GM21619 (cell line): ENCODE measurements around the gene ARCN1.

Experiments
- ATAC-seq: cut with Tn5 transposase; IDR thresholded peaks from one replicate; pipeline ENCODE4 v1.9.1; 2021; ENCODE audit not compliant: unreplicated experiment

Gene ARCN1

DNA sequence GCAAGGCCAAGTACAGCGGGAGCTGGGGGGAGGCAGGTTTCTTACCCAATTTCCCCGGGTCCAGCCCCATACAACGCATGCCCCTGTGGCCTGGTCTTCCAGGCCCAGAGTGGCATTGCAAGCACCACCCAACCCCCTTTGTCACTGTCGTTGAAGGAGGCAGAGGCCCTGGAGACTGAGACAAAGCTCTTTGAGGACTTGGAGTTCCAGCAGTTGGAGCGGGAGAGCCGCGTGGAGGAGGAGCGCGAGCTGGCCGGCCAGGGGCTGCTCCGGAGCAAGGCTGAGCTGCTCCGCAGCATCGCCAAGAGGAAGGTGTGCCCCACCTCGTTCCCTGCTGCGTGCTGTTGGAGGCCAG lies 63.0 kb downstream of the ARCN1 start:
- ATAC-seq = no peak

DNA sequence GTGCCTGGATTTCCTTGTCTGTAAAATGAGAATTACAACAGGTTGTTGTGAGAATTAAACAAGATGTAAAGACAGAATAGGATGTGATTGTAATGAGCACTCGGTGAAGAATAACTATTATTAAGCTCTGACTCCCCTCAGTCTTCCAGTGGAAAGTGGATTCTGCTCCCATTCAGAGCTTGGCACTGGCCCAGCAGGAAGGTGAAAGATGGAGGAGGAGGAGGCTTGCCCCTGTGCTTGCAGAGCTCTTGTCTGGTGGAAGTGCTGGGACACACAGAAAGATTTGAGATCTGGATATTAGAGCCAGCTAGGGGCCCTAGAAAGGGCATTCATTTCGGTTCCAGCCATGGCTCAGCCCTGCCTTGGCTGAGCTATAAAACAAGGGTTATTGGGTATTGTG lies 63.4 kb downstream of the ARCN1 start:
- ATAC-seq = no peak

DNA sequence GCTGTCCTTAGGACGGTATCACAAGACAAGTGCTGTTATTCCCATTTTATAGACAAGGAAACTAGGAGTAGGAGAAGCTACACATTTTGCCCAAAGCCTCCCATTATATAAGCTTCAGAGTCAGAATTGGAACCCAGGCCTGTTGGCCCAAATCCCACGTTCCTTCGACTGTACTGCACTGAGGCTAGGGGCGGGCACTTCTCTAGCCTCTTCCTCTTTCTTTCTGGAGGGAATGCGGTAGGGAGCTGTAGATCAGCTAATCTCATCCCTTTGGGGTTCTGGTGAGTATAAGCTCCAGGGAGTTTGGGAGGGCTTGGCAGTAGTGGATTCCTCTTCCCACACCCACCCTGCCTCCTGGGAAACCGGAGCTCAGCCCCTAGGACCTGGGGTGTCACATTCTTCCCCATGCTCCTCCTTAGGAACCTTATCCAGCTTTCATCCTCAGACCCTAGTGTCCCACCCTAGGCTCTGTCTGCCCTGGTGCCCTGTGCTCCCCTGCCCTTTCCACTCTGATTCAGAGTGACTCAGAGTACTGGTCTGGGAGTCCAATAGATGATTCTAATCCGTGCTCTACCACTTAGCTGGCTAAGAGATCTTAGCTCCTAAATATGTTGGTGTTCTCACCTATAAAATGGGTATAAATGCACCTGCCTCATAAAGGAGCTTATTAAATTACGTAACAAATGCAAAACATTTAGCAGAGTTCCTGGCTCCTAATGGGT lies 64.5 kb downstream of the ARCN1 start:
- no peak for ATAC-seq

DNA sequence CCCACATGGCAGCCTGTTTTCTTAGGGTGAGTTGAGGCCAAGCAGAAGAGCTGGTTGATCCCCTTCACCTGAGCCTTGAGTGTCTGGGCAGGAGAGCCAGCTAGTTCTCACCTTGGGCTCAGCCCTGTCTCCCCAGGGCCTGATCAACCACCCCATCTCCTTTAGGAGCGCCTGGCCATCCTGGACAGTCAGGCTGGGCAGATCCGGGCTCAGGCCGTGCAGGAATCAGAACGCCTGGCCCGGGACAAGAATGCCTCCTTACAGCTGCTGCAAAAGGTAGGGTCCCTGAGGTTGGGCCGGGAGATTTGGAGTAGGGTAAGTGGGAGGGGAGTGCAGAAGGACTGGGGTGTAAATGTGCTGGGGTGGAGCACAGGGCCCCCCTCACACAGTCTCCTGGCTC lies 66.5 kb downstream of the ARCN1 start:
- no peak for ATAC-seq

DNA sequence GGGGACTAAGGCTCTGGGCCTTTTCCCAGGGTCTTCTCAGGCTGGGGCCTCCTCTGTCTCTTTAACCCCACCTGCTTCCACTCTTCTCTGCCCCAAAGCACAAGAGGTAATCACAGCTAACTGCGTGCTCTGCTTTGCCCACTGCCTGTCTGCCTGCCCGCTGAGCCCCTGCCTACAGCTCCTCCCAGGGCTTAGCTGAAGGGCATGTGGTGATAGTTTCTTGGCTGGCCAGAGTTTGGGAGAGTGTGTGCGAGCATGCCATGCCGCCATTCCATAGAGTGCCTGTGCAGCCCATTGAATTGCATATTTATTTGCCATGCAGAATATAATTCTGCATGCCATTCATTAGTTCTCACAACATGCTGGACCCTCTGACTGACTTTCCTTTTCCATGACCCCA lies 67.7 kb downstream of the ARCN1 start:
- no peak for ATAC-seq

DNA sequence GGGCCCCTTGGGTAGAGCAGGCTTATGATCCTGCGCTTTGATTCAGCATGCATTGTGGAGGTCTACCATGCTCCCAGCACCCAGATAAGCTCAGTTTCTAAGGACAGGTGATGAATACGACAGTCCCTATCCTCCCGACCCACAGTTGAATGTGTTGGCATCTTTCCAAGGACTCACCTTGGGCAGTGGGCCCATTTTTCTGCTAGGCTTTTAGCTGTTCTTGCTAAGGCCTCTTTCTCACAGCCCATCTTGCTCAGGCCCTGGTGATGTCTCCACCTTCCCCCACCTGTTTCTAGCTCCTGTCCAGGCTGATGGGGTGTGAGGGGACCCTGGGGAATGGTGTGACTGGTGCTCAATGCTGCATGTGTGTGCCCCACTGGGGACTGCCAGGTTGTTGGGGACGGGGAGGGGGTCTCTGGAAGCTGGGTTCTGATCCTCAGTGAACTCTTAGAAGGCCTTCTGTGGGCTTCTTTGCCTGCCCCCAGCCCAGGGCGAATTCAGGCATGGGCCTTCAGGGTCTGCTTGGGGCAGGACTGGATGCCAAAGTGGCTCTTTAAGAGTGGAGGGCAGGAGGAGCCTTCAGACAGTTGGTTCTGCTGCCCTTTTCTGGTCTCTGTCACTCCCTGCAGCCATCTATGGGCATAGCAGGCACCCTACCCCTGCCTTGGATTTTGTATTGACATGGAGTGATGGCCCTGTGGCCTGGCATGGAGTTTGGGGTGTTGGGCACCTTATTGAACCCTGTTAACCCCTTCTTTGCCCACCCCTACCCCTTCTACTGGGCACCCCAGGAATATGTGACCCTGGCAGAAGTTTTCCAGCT lies 68.3 kb downstream of the ARCN1 start:
- no peak for ATAC-seq

DNA sequence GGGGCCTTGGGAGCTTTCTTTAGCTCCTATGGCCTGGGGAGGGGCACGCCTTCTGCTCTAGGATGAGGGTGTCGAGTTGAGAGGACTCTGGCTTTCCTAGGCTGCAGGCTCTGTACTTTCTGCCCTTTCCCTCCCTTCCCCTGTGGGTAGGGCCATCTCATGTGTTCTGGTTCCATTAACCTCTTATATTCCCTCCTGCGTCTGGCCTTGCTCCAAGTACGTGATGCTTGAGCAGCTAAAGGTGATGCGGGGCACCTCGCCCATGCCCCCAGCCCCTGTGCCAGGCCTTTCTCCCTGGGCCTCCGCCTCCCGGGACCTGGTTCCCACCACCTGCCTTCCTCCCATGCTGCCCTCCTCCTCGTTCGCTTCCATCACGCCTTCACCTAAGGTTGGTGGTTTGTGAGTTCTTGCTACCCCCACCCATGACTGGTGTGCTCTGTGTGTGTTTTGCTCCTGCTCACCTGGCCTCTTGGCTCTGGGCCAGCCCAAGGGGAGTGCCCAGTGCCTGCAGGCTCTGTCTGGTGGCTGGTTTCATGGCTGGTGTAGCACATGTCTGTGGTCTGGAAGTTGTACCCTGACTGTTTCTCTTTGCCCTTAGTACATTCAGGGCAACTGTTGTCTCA lies 69.3 kb downstream of the ARCN1 start:
- ATAC-seq = no peak

DNA sequence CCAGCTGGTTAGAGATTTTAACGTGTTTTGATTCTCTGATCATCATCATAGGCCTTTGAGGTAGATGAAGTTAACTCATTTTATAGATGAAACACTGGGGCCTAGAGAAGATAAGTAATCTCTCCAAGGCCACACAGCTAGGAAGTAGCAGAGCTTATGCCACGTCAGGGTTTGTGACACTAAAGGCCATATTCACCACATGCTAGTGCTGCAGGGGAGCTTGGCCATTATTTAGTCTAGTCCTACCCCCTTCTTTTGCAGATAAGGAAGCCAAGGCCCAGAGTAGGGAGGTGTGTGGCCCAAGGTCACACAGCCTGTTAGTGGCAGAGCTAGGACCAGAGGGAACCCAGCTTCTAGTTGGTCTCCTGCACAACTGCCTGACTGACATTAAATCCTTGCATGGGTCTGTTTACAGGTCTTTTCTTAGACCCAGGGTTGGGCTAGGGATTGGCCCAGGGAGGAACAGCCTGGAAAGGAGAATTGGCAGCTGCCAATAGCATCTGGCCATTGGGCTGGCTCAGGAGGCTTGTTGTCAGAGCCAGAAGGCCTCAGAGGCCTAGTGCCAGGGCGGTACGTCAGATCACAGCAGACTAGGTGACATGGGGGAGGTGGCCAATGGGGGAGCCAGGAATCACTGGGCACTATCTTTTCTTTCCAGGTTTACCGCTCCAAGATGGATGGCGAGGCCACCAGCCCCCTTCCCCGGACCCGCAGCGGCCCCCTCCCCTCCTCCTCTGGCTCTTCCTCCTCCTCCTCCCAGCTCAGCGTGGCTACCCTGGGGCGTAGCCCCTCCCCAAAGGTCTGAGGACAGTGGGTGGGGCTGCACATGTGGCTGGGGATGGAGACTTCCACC lies 71.2 kb downstream of the ARCN1 start:
- ATAC-seq = no peak

DNA sequence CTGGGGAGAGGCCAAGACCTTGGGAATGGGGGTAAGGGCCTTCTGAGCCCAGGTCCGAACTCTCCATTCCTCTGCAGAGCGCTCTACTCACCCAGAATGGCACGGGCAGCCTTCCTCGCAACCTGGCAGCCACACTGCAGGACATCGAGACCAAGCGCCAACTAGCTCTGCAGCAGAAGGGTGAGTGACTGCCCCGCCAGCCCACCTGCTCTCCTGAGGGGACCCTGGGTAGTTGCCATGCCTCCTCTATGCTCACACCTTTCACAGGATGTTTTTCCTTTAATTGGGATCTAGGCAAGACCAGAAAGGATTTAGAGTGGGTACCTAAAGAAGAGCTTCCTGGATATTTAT lies 71.8 kb downstream of the ARCN1 start:
- no peak for ATAC-seq

DNA sequence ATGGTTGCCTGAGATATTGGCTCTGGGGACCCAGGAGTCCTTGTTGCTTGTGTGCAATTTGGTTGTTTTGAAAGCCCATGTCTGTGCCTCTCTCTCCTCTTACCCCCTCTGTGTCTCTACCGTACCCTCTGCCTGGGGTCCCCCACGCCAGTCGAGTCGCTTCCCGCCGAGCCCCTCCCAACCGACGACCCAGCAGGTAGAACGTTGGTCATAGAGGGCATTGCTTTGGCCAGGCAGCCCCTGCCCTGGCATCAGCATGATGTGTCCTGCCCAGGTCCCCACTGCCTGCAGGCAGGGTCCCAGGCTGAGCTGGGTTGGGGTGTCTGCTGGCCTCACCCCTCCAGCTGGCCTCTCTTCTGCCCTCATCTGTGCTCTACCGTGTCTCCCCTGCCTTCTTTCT lies 72.3 kb downstream of the ARCN1 start:
- no peak for ATAC-seq

DNA sequence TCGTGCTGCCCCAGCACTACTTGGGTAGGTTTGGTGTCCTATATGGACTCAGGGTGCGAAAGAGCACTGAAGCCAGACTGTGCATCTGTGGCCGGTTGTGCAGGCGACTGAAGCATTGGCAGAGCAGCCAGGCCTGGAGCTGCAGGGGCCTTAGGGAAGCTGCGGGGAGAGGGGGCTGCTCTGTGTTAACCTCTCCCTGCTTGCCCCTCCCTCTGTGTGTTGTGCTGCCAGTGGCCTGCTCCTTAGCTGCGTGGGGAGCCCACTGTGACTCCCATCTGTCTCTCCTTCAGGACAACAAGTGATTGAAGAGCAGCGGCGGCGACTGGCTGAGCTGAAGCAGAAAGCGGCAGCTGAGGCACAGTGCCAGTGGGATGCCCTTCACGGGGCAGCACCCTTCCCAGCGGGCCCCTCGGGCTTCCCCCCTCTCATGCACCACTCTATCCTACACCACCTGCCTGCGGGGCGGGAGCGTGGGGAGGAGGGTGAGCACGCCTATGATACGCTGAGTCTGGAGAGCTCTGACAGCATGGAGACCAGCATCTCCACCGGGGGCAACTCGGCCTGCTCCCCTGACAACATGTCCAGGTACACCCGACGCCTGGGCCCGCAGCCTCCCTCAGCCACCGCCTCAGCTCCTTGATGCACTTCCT lies 73.0 kb downstream of the ARCN1 start:
- no peak for ATAC-seq

DNA sequence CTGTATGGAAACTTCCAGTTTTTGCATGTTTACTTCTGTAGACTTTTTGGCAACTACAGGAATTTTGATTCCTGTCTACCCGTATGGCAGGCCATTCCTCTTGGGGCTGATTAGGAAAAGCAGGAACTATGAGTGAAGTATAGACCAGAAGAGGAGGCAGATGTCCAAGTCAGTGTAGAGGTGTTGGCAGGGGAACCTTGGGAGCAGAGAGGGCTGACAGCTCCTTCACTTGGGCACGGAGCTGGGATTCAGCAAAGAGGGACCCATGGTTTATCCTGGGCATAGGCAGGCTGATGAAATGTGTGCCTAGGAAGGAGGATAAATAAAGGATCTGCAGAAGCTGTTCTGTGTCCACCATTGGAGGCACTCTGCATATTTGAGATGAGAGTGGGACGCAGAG lies 74.2 kb downstream of the ARCN1 start:
- no peak for ATAC-seq

DNA sequence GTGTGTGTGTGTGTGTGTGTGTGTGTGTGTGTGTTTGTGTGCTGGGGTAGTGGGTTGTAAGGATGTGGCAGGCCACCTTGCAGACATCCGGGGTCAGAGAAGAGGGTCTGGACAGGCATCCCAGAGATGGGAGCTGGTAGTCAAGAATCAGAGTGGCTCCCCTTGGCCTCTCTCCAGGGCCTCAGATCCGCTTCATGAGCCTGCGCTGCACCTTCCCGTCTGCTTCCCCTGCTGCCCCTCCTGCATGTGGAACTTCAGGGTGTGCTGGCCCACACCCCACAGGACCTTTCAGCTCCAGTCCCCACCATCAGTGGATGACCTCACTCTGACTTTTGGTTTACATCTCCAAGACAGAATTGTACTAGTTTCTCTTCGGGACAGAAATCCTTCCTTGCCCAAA lies 76.1 kb downstream of the ARCN1 start:
- no peak for ATAC-seq

DNA sequence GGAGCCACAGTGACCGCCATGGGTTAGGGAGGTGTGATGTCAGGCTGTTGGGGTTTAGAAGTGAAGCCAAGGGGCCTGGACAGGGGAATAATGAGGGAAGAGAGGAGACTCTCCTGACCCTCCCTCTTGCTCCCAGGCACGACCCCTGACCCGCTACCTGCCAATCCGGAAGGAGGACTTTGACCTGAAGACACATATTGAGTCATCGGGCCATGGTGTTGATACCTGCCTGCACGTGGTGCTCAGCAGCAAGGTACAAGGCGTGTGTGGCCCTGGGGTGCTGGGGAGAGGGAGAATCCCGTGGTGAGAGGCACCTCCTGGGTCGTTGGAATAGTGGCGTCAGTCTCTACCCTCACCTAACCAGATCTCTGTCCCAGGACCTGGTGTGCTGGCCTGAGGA lies 77.7 kb downstream of the ARCN1 start:
- ATAC-seq = no peak

DNA sequence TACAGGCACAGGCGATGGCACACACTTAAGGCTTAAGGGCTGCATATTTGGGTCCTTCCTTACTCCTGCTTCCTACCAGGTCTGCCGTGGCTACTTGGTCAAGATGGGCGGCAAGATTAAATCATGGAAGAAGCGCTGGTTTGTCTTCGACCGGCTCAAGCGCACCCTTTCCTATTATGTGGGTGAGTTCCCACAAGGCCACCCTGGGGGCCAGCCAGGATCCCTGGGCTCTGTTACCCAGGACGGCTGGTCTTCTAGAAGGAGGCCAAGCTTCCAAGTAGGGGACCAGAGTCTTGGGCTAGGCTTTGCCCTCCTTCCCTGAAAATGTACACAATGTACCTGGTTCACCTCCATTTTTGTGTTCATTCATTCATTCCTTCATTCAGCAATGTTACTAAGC lies 78.2 kb downstream of the ARCN1 start:
- no peak for ATAC-seq

DNA sequence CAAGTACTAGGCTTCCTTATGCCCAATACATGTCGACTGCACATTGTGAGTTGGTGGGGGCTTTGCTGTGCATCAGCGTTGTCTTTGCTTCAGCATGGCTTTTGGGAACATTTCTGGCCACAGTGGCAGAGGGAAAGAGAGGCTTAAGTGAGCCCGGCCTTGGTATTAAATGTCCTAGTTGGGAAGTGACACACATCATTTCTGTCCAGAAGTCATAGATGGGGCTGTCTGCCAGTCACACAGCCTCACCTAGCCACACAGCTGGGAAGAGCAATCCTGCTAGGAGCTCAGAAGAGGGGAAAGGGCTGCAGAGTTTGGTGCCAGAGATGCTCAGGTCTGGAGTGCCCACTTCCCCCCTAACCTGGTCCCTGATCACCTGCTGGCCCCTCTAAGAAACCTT lies 79.6 kb downstream of the ARCN1 start:
- ATAC-seq = no peak
